Endothelial cell of umbilical vein (primary cell): ENCODE measurements around the gene SYNCRIP.

Source experiments
- EZH2 ChIP-seq: IDR thresholded peaks from 2 replicates; pipeline ENCODE4 v1.6.1; 2012; ENCODE audit warnings: borderline replicate concordance, low read depth, mild to moderate bottlenecking, moderate library complexity, low read length, inconsistent platforms; ENCODE audit not compliant: severe bottlenecking
- GATA2 ChIP-seq: IDR thresholded peaks from 2 replicates; pipeline ENCODE4 v1.7.0; 2011; ENCODE audit warnings: low read depth, mild to moderate bottlenecking, moderate library complexity, mixed read lengths, low read length; ENCODE audit not compliant: insufficient read length, insufficient read depth
- MYC ChIP-seq: IDR thresholded peaks from one replicate; pipeline ENCODE4 v1.6.1; 2011; ENCODE audit warnings: mild to moderate bottlenecking, low read depth, low read length
- POLR2A ChIP-seq: IDR thresholded peaks from 2 replicates; pipeline ENCODE4 v1.6.1; 2012; ENCODE audit warnings: low read depth, mild to moderate bottlenecking, control low read depth, low read length
- POLR2AphosphoS5 ChIP-seq: IDR thresholded peaks from 2 replicates; pipeline ENCODE4 v1.6.1; 2012; ENCODE audit warnings: low read depth, mild to moderate bottlenecking, control low read depth, low read length, moderate library complexity; ENCODE audit not compliant: insufficient read depth
- TF ChIP-seq, protein P1 (sequence below), 2 donors: IDR thresholded peaks; 1 replicate in 1 of 2; 2 replicates in 1 of 2; pipeline ENCODE4 v1.5.1; 2011; ENCODE audit warnings: low read length in 2 of 2, mild to moderate bottlenecking in 2 of 2, moderate library complexity in 2 of 2, control low read depth in 1 of 2, inconsistent platforms in 1 of 2, low read depth in 1 of 2; ENCODE audit not compliant: insufficient read depth in 1 of 2; ENCODE audit errors: extremely low read depth in 1 of 2

DNA sequence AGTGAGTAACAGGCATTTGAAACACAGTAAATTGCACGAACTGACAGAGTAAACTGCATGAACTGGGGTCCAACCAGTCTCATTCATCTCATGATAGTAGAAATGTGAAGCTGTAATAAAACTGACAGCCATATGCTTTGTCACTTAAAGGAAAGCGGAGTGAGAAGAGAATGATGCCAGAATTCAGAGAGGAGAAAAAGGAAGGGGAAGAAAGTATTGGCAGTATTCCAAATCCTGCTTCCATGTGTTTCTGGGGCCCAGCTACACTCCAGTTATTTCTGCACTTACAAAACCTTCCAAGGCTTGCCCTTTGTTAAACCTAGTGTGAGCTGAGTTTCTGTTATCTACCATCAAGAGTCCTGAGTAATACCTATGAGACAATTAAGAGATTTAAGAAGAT lies 66.2 kb downstream of the SYNCRIP start:
- TF ChIP-seq POLR2A = no peak
- no peak for TF ChIP-seq MYC
- TF ChIP-seq, protein P1, sequence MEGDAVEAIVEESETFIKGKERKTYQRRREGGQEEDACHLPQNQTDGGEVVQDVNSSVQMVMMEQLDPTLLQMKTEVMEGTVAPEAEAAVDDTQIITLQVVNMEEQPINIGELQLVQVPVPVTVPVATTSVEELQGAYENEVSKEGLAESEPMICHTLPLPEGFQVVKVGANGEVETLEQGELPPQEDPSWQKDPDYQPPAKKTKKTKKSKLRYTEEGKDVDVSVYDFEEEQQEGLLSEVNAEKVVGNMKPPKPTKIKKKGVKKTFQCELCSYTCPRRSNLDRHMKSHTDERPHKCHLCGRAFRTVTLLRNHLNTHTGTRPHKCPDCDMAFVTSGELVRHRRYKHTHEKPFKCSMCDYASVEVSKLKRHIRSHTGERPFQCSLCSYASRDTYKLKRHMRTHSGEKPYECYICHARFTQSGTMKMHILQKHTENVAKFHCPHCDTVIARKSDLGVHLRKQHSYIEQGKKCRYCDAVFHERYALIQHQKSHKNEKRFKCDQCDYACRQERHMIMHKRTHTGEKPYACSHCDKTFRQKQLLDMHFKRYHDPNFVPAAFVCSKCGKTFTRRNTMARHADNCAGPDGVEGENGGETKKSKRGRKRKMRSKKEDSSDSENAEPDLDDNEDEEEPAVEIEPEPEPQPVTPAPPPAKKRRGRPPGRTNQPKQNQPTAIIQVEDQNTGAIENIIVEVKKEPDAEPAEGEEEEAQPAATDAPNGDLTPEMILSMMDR (IDR thresholded peaks at IDR 0.05; ENCODE audit: extremely low read depth in 1 of 2, insufficient read depth in 1 of 2, low read depth in 1 of 2, low read length in 2 of 2) = no peak
- no peak for TF ChIP-seq EZH2
- no peak for TF ChIP-seq POLR2AphosphoS5
- TF ChIP-seq GATA2 = no peak
